ENCODE results near the gene TCTN2. TPM values are rescaled to one million over a fixed set of nuclear protein-coding genes. Genes with fewer than 3 reads are reported as not detected.

The TCTN2 gene
- total and polyA plus RNA-seq, 2 experiments from 2014 or later = 2.7 to 6.0 TPM

DNA sequence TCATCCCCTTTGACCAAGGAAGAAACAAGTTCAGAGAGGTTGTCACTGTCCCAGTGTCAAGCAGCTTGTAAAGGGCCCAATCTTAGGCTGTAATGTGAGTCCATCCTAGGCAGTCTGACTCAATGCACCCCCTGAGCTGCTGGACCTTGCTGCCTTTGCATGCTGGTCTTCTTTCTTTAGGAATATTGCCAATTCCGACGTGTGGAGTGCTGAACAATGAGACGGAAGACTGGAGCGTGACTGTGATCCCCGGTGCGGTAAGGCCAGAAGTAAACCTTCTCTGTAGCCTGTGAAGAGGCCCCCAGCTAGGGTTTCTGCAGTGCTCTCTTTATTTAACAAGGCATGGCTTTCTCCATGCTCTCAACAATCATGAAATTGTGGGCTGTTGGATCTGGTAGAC is 963 bp downstream of the TCTN2 start (continued):
- TF ChIP-seq, protein P1, sequence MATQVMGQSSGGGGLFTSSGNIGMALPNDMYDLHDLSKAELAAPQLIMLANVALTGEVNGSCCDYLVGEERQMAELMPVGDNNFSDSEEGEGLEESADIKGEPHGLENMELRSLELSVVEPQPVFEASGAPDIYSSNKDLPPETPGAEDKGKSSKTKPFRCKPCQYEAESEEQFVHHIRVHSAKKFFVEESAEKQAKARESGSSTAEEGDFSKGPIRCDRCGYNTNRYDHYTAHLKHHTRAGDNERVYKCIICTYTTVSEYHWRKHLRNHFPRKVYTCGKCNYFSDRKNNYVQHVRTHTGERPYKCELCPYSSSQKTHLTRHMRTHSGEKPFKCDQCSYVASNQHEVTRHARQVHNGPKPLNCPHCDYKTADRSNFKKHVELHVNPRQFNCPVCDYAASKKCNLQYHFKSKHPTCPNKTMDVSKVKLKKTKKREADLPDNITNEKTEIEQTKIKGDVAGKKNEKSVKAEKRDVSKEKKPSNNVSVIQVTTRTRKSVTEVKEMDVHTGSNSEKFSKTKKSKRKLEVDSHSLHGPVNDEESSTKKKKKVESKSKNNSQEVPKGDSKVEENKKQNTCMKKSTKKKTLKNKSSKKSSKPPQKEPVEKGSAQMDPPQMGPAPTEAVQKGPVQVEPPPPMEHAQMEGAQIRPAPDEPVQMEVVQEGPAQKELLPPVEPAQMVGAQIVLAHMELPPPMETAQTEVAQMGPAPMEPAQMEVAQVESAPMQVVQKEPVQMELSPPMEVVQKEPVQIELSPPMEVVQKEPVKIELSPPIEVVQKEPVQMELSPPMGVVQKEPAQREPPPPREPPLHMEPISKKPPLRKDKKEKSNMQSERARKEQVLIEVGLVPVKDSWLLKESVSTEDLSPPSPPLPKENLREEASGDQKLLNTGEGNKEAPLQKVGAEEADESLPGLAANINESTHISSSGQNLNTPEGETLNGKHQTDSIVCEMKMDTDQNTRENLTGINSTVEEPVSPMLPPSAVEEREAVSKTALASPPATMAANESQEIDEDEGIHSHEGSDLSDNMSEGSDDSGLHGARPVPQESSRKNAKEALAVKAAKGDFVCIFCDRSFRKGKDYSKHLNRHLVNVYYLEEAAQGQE (IDR thresholded peaks at IDR 0.05; ENCODE audit: unreplicated experiment) = no peak
- TF ChIP-seq POLR2AphosphoS5 (IDR thresholded peaks at IDR 0.05; ENCODE audit: low read depth) = no peak
- TF ChIP-seq EZH2 (IDR thresholded peaks at IDR 0.05; ENCODE audit: low read depth, unreplicated experiment) = no peak
- TF ChIP-seq, protein P2, sequence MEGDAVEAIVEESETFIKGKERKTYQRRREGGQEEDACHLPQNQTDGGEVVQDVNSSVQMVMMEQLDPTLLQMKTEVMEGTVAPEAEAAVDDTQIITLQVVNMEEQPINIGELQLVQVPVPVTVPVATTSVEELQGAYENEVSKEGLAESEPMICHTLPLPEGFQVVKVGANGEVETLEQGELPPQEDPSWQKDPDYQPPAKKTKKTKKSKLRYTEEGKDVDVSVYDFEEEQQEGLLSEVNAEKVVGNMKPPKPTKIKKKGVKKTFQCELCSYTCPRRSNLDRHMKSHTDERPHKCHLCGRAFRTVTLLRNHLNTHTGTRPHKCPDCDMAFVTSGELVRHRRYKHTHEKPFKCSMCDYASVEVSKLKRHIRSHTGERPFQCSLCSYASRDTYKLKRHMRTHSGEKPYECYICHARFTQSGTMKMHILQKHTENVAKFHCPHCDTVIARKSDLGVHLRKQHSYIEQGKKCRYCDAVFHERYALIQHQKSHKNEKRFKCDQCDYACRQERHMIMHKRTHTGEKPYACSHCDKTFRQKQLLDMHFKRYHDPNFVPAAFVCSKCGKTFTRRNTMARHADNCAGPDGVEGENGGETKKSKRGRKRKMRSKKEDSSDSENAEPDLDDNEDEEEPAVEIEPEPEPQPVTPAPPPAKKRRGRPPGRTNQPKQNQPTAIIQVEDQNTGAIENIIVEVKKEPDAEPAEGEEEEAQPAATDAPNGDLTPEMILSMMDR (conservative IDR thresholded peaks at IDR 0.05; ENCODE audit: low read depth in 2 of 2) = no peak
- TF ChIP-seq STAT1 (IDR thresholded peaks at IDR 0.05; ENCODE audit: unreplicated experiment) = no peak
- TF ChIP-seq NANOG (IDR thresholded peaks at IDR 0.05; ENCODE audit: borderline replicate concordance) = no peak

DNA sequence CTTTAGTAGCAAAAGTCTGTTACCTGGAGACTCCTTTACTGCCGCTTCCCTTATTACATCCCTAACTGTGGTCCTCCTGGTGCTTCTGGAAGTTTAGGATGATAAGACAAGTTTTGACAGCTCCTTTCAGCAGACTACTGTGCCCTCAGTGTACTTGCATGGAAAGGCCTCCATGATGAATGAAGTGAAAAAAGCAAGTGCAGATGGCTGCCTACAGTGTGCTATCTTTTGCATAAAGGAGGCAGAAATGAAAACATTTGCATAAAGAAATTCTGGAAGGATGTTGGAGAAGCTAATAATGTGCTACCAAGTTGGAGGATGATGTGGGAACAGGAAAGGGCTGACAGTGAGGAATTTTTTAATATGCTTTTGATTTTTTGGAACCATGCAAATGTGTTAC is 4.5 kb downstream of the TCTN2 start:
- Histone ChIP-seq H3K27ac (ENCODE audit: low read depth) (no peak overlapping the region), H3K4me3 (no peak overlapping the region), H3K4me1 (ENCODE audit: insufficient read depth) (no peaks in the 10 kb centered on the region), H3K36me3 (ENCODE audit: insufficient read depth) (no peaks in the 10 kb centered on the region), H3K27me3 (ENCODE audit: insufficient read depth) (no peaks in the 10 kb centered on the region), H3K9me2 (ENCODE audit: insufficient read depth) (no peaks in the 10 kb centered on the region), H3K79me2 (replicated peaks; ENCODE audit: insufficient read depth) (no peaks in the 10 kb centered on the region), H3F3A (replicated peaks; ENCODE audit: low read depth) (no peaks in the 10 kb centered on the region), H2AFZ (no peak overlapping the region), H3K4me2 (no peak overlapping the region), H4K20me1 (replicated peaks; ENCODE audit: insufficient read depth) (no peaks in the 10 kb centered on the region)
- ATAC-seq (no peak), DNase-seq (ENCODE audit: low spot score) (no peak)
- Mint-ChIP-seq H3K4me3 (no peak overlapping the region), H3K4me1 (no peaks in the 10 kb centered on the region), H3K27ac (no peak overlapping the region), H3K9me3 (no peaks in the 10 kb centered on the region), H3K36me3 (ENCODE audit: low read depth) (peaks cover 7% of the 10 kb centered on the region), H3K27me3 (ENCODE audit: insufficient read depth, low read depth, poor library complexity) (peaks cover 3% of the 10 kb centered on the region)
- TF ChIP-seq STAT1 (IDR thresholded peaks at IDR 0.05; ENCODE audit: unreplicated experiment) = no peak
- no peak for TF ChIP-seq ZNF114 (CRISPR knock-in tag; IDR thresholded peaks at IDR 0.05)

DNA sequence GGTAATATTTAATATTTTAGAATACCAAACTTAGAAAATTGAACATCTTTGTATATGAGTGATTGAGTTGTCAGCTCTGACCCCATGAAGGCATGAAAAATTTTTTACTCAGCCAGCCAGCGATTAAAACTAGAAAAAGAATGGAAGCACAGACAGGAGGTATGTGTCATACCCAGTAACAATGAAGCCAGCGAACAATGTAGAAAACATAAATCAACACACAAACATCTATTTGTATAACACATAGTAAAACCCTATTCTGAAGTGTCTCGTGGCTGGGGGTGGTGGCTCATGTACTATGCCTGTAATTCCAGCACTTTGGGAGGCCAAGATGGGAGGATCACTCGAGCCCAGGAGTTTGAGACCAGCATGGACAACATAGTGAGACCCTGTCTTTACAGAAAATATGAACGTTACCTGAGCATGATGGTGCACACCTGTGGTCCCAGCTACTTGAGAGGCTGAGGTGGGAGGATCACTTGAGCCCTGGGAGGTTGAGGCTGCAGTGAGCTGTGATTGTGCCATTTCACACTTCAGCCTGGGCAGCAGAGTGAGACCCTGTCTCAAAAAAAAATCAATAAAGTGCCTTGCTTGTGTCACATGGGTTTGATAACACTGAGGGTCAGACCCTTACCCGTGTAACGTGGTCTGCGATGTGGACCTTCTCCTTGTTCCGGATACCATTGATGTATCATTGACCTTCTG is 5.9 kb downstream of the TCTN2 start:
- ATAC-seq (no peak), DNase-seq (ENCODE audit: low spot score) (no peak)
- H2AFZ ChIP-seq = no peak overlapping the region
- H3K9me2 ChIP-seq (ENCODE audit: insufficient read depth) = no peaks in the 10 kb centered on the region
- H3K4me1 ChIP-seq (ENCODE audit: insufficient read depth) = no peaks in the 10 kb centered on the region
- H3K4me3 ChIP-seq = no peak overlapping the region
- H3K27ac Mint-ChIP-seq = no peak overlapping the region
- H3F3A ChIP-seq (replicated peaks; ENCODE audit: low read depth) = no peaks in the 10 kb centered on the region
- peaks cover 7% of the 10 kb centered on the region for H3K36me3 Mint-ChIP-seq (ENCODE audit: low read depth)
- peaks cover 3% of the 10 kb centered on the region for H3K27me3 Mint-ChIP-seq (ENCODE audit: insufficient read depth, low read depth, poor library complexity)
- no peaks in the 10 kb centered on the region for H3K79me2 ChIP-seq (replicated peaks; ENCODE audit: insufficient read depth)
- H3K27ac ChIP-seq (ENCODE audit: low read depth) = no peak overlapping the region
- H3K27me3 ChIP-seq (ENCODE audit: insufficient read depth) = no peaks in the 10 kb centered on the region
- no peaks in the 10 kb centered on the region for H3K4me1 Mint-ChIP-seq
- H3K9me3 Mint-ChIP-seq = no peaks in the 10 kb centered on the region
- no peak overlapping the region; the same call in 2 of the 3 replicates for H3K4me3 Mint-ChIP-seq
- no peaks in the 10 kb centered on the region for H4K20me1 ChIP-seq (replicated peaks; ENCODE audit: insufficient read depth)
- H3K36me3 ChIP-seq (ENCODE audit: insufficient read depth) = no peaks in the 10 kb centered on the region
- H3K4me2 ChIP-seq = no peak overlapping the region
- no peak for TF ChIP-seq CREB1 (CRISPR knock-in tag; IDR thresholded peaks at IDR 0.05; ENCODE audit: low read depth)

Data from GM23338 (cell line).